NCI-H748 (cell line): ENCODE results near the gene CARNS1.
"Not testable (repeated sequence)": the region's sequence is repeated elsewhere in the genome, so short reads cannot be mapped to it uniquely, and the experiment has no call there.

ENCODE experiments used
- DNase-seq: peaks from one replicate; lab custom pipeline; 2025; ENCODE audit not compliant: unreplicated experiment; lab: John Stamatoyannopoulos, UW

CARNS1 gene

GRCh38 chr11:67396587-67397389 is 18.7 kb upstream of the CARNS1 start:
- DNase-seq: no peak

- no peak for DNase-seq
Observed at GRCh38 chr11:67397536-67397935, 17.9 kb upstream of the CARNS1 start.

GRCh38 chr11:67397986-67398660 is 17.4 kb upstream of the CARNS1 start:
- DNase-seq: no peak

- DNase-seq: no peak
Observed at GRCh38 chr11:67398661-67399563, 16.6 kb upstream of the CARNS1 start.

- no peak for DNase-seq
Observed at GRCh38 chr11:67400251-67400941, 15.1 kb upstream of the CARNS1 start.

- peak; percentile 44 for DNase-seq
Observed at GRCh38 chr11:67400942-67401494, 14.5 kb upstream of the CARNS1 start.

GRCh38 chr11:67401495-67402191 is 13.8 kb upstream of the CARNS1 start, which contains the start of gene PPP1CA:
TSS of gene PPP1CA (minus strand) at chr11:67401858. CDS start at chr11:67401782, 76 bp downstream.
- peak; percentile 90 for DNase-seq

GRCh38 chr11:67402192-67402839 is 13.2 kb upstream of the CARNS1 start:
- DNase-seq: not testable (repeated sequence)

GRCh38 chr11:67403085-67403484 is 12.4 kb upstream of the CARNS1 start:
- DNase-seq: not testable (repeated sequence)

- no peak for DNase-seq
Observed at GRCh38 chr11:67404515-67405195, 10.8 kb upstream of the CARNS1 start.

- DNase-seq: no peak
Observed at GRCh38 chr11:67405196-67405567, 10.3 kb upstream of the CARNS1 start.

GRCh38 chr11:67405688-67406339 is 9.7 kb upstream of the CARNS1 start:
- no peak for DNase-seq

- DNase-seq: no peak
Observed at GRCh38 chr11:67406420-67406968, 9.0 kb upstream of the CARNS1 start.

- no peak for DNase-seq
Observed at GRCh38 chr11:67406969-67407687, 8.3 kb upstream of the CARNS1 start.

- no peak for DNase-seq
Observed at GRCh38 chr11:67407688-67408163, 7.8 kb upstream of the CARNS1 start.

GRCh38 chr11:67408437-67409200 is 6.9 kb upstream of the CARNS1 start:
- no peak for DNase-seq
